ENCODE results near the gene PPARGC1A. TPM values are rescaled to one million over a fixed set of nuclear protein-coding genes. Genes with fewer than 3 reads are reported as not detected.

Gene PPARGC1A
- polyA plus RNA-seq, 2 of the 4 experiments (the other 2 are of a cell fraction): 0.04 TPM

DNA sequence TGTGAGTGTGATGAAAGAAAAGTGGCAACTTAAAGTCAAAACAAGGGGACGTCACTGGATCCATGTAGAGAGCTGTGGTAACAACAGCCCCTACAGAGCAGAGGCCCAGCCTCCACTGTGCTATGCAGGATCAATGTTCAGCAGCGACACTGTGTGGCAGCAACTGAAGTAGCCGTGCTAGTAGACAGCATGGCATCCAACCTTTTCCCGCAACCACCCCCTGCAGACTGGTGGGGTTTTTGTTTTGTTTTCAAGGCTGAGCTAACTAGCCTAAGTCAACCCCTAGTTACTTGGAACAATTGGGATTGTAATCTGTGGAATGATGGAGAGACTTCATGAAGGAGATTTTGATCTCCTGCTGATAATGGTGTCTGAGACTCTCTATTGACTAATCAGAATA, 44.4 kb upstream of the PPARGC1A start:
- H3K9me3 ChIP-seq: no peaks in the 10 kb centered on the region
- TF ChIP-seq SREBF2 (IDR thresholded peaks at IDR 0.05): no peak
- TF ChIP-seq SMC3 (IDR thresholded peaks at IDR 0.05): no peak
- no peak for TF ChIP-seq TFCP2L1 (CRISPR knock-in tag; IDR thresholded peaks at IDR 0.05)
- TF ChIP-seq, protein P1, sequence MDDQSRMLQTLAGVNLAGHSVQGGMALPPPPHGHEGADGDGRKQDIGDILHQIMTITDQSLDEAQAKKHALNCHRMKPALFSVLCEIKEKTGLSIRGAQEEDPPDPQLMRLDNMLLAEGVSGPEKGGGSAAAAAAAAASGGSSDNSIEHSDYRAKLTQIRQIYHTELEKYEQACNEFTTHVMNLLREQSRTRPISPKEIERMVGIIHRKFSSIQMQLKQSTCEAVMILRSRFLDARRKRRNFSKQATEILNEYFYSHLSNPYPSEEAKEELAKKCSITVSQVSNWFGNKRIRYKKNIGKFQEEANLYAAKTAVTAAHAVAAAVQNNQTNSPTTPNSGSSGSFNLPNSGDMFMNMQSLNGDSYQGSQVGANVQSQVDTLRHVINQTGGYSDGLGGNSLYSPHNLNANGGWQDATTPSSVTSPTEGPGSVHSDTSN (IDR thresholded peaks at IDR 0.05): no peak
- TF ChIP-seq, protein P2, sequence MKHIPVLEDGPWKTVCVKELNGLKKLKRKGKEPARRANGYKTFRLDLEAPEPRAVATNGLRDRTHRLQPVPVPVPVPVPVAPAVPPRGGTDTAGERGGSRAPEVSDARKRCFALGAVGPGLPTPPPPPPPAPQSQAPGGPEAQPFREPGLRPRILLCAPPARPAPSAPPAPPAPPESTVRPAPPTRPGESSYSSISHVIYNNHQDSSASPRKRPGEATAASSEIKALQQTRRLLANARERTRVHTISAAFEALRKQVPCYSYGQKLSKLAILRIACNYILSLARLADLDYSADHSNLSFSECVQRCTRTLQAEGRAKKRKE (CRISPR knock-in tag; IDR thresholded peaks at IDR 0.05; ENCODE audit: low read depth): no peak
- no peak for TF ChIP-seq RAD21 (conservative IDR thresholded peaks at IDR 0.05 in 1 of 2, IDR thresholded peaks at IDR 0.05 in 1 of 2)
- TF ChIP-seq, protein P3, sequence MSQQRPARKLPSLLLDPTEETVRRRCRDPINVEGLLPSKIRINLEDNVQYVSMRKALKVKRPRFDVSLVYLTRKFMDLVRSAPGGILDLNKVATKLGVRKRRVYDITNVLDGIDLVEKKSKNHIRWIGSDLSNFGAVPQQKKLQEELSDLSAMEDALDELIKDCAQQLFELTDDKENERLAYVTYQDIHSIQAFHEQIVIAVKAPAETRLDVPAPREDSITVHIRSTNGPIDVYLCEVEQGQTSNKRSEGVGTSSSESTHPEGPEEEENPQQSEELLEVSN (IDR thresholded peaks at IDR 0.05; ENCODE audit: borderline replicate concordance, low read depth): no peak
- no peak for TF ChIP-seq PHF8 (IDR thresholded peaks at IDR 0.05; ENCODE audit: borderline replicate concordance, low read depth)
- 34% methylated on average over 4 of the region's 4 CpGs for WGBS (ENCODE audit: missing lambda C conversion rate)
- ChIA-PET CTCF (no interaction called here), POLR2A (no interaction called here)
- FAIRE-seq (no peak), ATAC-seq (no peak), DNase-seq (ENCODE audit: low read depth in 1 of 2, low spot score in 1 of 2) (peak in 1 of 2 experiments; percentile 2)
- no peak overlapping the region for H3K27ac ChIP-seq
- no peak overlapping the region for H3K4me2 ChIP-seq
- no peak overlapping the region for H3K4me3 ChIP-seq
- no peaks in the 10 kb centered on the region for H3K4me1 ChIP-seq

DNA sequence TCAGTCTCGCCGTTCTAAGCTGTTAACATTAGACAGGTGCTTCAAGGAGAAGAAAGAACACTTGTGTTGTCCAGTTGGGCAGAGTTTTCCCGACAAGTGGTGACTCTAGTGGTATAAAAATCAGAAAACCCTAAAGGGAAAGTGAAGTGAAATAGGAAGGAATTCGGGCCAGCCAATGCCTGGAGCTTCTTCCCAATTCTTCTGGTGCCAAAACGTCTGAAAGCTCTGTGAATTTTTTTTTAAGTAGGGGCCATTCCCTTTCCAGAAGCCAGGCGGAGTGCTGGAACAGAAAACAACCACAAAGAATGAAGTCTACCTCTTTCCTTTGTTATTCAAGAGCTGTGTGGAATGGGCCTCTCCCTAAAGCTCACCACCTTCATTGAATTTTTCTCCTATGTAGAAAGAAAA, 43.1 kb upstream of the PPARGC1A start:
- ChIA-PET CTCF (no interaction called here), POLR2A (no interaction called here)
- H3K4me1 ChIP-seq: no peaks in the 10 kb centered on the region
- no peak overlapping the region for H3K4me2 ChIP-seq
- WGBS (ENCODE audit: missing lambda C conversion rate): 10% methylated on average over 6 of the region's 6 CpGs
- DNase-seq (ENCODE audit: low read depth in 1 of 2, low spot score in 1 of 2): no peak
- H3K4me3 ChIP-seq: no peak overlapping the region
- no peak for ATAC-seq
- TF ChIP-seq HOXA7 (CRISPR knock-in tag; IDR thresholded peaks at IDR 0.05) (no peak), TFCP2L1 (CRISPR knock-in tag; IDR thresholded peaks at IDR 0.05) (no peak), JUNB (IDR thresholded peaks at IDR 0.05) (no peak), ZNF302 (CRISPR knock-in tag; IDR thresholded peaks at IDR 0.05) (no peak), POLR2A (IDR thresholded peaks at IDR 0.05; ENCODE audit: low read length) (no peak), RARB (CRISPR knock-in tag; IDR thresholded peaks at IDR 0.05) (no peak), HOXB13 (CRISPR knock-in tag; IDR thresholded peaks at IDR 0.05; ENCODE audit: low read depth) (no peak), RAD21 (conservative IDR thresholded peaks at IDR 0.05 in 1 of 2, IDR thresholded peaks at IDR 0.05 in 1 of 2) (no peak)
- TF ChIP-seq, protein P4, sequence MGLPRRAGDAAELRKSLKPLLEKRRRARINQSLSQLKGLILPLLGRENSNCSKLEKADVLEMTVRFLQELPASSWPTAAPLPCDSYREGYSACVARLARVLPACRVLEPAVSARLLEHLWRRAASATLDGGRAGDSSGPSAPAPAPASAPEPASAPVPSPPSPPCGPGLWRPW (IDR thresholded peaks at IDR 0.05): no peak
- TF ChIP-seq, protein P5, sequence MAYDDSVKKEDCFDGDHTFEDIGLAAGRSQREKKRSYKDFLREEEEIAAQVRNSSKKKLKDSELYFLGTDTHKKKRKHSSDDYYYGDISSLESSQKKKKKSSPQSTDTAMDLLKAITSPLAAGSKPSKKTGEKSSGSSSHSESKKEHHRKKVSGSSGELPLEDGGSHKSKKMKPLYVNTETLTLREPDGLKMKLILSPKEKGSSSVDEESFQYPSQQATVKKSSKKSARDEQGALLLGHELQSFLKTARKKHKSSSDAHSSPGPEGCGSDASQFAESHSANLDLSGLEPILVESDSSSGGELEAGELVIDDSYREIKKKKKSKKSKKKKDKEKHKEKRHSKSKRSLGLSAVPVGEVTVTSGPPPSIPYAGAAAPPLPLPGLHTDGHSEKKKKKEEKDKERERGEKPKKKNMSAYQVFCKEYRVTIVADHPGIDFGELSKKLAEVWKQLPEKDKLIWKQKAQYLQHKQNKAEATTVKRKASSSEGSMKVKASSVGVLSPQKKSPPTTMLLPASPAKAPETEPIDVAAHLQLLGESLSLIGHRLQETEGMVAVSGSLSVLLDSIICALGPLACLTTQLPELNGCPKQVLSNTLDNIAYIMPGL (CRISPR knock-in tag; IDR thresholded peaks at IDR 0.05; ENCODE audit: borderline replicate concordance): no peak
- H3K9me3 ChIP-seq: no peaks in the 10 kb centered on the region
- no peak overlapping the region for H3K27ac ChIP-seq
- FAIRE-seq: no peak

DNA sequence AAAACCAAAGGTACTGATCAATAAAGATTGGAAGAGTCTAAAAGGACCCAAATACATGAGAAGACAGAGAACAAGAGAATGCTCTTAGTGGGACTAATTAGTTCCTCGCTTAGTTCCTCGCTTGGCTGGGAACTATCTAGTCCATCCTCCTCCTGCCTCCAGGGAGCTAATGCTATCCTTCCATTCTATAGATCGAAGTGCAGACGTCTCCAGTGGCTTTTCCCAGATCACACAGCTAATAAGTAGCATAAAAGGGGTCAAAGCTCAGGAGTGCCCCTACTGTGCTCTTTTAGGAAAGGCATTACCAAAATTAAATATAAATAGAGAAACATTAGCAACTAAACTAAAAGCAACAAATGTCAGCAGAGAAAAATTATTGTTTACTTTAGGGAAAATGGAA, 42.3 kb upstream of the PPARGC1A start:
- FAIRE-seq: no peak
- H3K27ac ChIP-seq: no peak overlapping the region
- H3K4me2 ChIP-seq: no peak overlapping the region
- ChIA-PET POLR2A (no interaction called here), CTCF (interaction anchor here (0.8 kb wide), 1 partner anchor 42 kb away, joined by 4 read pairs; no protein-coding TSS in a partner anchor)
- 30% methylated on average over 4 of the region's 4 CpGs for WGBS (ENCODE audit: missing lambda C conversion rate)
- H3K4me3 ChIP-seq: no peak overlapping the region
- ATAC-seq: no peak
- DNase-seq (ENCODE audit: low read depth in 1 of 2, low spot score in 1 of 2): no peak
- no peaks in the 10 kb centered on the region for H3K9me3 ChIP-seq
- no peaks in the 10 kb centered on the region for H3K4me1 ChIP-seq
- TF ChIP-seq JUNB (IDR thresholded peaks at IDR 0.05) (no peak), NR3C1 (IDR thresholded peaks at IDR 0.05) (no peak), FOSB (CRISPR knock-in tag; IDR thresholded peaks at IDR 0.05) (no peak), RNF2 (IDR thresholded peaks at IDR 0.05; ENCODE audit: borderline replicate concordance, low read depth) (no peak)
